Measurements from ENCODE around the gene RRP1. TPM values are rescaled to one million over a fixed set of nuclear protein-coding genes. Genes with fewer than 3 reads are reported as not detected.

RRP1 gene
- total RNA-seq, 1 experiment from 2014 or later = 43.5 TPM

DNA sequence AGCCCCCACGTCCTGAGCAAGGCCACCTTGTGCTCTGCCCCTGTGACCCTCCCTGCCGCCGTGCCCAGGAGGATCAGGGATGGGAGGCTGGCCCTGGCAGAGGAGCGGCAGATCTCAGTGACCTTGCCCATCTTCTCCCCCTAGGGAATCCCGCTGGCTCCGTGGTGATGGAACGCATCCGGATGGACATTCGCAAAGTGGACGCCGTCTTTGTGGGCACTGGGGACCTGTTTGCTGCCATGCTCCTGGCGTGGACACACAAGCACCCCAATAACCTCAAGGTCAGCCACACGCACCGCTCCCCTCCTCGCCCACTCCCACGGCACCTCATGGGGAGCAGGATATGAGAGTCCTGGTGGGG, 36.0 kb upstream of the RRP1 start:
- DNase-seq = no peak
- no peak overlapping the region for H3K4me3 ChIP-seq (ENCODE audit: insufficient read depth, low read depth, low read length)

DNA sequence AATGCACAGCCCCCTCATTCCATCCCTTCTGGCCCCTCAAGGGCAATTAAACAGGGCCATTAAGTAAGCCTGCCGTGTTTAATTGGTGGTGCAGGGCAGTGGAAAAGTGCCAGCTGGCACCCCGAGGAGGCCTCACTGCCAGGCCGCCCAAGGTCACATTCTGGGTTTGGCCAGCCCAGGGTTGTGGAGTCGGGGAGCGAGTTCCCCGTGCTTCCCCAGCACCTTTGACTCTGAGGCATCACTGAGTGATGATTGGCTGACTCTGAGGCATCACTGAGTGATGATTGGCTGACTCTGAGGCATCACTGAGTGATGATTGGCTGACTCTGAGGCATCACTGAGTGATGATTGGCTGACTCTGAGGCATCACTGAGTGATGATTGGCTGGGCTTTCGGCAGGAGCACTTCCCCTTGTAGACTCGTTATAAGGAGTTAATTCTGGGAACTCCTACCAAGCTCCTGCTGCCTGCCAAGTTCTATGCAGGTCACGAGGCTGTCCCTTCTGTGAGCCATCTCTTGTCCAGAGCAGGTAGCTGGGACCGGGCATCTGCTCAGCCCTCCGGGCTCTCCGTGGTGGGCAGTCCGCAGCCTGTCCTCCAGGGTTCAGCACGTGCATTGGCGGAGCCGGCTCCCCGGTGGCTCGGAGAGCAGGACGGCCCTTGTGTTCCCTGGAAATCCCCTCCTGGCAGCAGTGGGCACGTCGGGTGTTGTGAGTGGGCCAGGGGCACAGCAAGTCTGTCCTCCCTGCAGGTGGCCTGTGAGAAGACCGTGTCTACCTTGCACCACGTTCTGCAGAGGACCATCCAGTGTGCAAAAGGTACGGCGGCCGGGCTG, 34.2 kb upstream of the RRP1 start:
- no peak for DNase-seq
- no peaks in the 10 kb centered on the region for H3K27me3 ChIP-seq (ENCODE audit: control insufficient read depth, insufficient read depth, low read length)
- H3K4me3 ChIP-seq (ENCODE audit: insufficient read depth, low read depth, low read length) = no peak overlapping the region
- peaks cover 27% of the 10 kb centered on the region for H3K36me3 ChIP-seq (replicated peaks; ENCODE audit: control insufficient read depth, insufficient read depth, low read length)

More for the DNA sequence above, 36.0 kb upstream of the RRP1 start:
- Histone ChIP-seq H3K36me3 (replicated peaks; ENCODE audit: control insufficient read depth, insufficient read depth, low read length) (peaks cover 27% of the 10 kb centered on the region), H3K27me3 (ENCODE audit: control insufficient read depth, insufficient read depth, low read length) (no peaks in the 10 kb centered on the region)

DNA sequence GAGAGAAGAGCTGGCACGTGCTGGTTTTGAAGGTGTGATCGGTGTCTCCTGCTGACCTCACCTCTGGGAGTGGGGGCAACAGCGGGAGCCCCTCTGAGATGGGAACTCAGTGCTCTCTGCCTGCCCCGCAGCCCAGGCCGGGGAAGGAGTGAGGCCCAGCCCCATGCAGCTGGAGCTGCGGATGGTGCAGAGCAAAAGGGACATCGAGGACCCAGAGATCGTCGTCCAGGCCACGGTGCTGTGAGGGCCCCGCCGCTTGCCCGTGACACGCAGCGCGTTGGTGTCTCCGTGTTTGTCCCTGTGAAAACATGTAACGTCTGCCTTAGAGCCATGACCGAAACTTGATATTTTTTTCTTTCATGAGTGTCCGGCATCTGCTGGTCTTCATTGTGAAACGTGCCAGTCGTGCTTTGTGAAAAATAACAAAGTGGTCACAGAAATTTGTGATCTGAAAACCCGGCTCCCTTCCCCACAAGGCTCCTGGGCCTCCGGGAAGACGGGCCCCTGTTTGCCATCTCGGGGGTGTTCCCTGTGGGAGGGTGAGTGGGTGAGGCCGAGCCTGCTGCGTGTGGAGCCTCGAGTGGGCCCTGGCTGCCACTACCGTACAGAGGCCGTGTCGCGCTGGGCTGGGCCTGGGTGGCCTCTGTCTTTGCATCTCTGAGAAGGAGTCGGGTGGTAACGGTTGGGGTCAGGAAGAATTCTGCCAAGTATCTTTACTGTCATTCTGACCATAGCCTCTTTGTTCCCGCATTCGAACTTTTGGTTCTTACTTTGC, 33.4 kb upstream of the RRP1 start:
- H3K27me3 ChIP-seq (ENCODE audit: control insufficient read depth, insufficient read depth, low read length) = no peaks in the 10 kb centered on the region
- peaks cover 22% of the 10 kb centered on the region for H3K36me3 ChIP-seq (replicated peaks; ENCODE audit: control insufficient read depth, insufficient read depth, low read length)
- no peak overlapping the region for H3K4me3 ChIP-seq (ENCODE audit: insufficient read depth, low read depth, low read length)
- no peak for DNase-seq

DNA sequence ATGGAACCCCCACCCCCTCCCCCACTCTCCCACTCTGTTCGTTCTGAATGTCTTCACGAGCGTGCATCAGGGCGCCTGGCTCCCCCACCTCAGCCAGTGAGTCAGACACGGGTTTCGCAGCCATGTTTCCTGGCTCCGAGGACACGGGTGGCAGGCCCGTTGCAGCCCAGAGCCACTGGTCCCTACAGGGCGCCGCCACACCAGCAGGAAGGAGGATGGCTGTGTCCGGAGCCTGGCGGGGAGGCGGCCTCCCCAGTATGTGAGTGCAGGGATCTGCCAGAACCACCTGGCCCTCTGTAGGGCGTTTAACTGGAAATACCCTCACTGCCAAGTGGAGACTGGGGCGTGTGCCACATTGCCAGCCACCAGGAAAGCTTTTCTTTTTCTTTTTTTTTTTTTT, 31.8 kb upstream of the RRP1 start:
- H3K4me3 ChIP-seq (ENCODE audit: insufficient read depth, low read depth, low read length) = no peak overlapping the region
- DNase-seq = no peak
- H3K36me3 ChIP-seq (replicated peaks; ENCODE audit: control insufficient read depth, insufficient read depth, low read length) = peaks cover 24% of the 10 kb centered on the region
- H3K27me3 ChIP-seq (ENCODE audit: control insufficient read depth, insufficient read depth, low read length) = no peaks in the 10 kb centered on the region

DNA sequence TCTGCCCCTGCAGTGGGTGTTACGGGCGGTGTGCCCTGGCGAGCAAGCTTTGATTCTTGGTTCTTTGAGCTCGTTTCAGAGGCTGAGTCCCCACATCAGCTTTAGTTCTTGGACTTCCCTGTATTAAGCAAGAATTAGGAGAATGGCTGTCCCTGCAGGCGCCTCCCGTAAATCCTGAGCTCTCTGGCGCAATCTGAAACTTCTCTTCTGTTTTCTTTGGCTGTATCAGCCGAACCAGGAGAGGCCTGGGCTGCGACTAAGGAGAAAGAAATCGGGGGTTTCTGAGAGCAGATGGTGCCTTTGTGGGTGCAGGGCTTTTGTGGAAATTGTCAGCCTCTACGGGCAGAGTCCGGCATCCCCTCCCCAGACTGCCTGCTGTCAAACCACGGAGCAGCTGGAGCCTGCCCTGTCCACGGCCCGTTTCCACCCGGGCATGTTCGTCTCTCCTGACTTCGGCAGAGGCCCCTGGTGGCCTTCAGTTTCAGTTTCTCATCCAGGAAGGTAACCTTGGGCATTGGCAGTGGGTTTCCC, 31.2 kb upstream of the RRP1 start:
- H3K27me3 ChIP-seq (ENCODE audit: control insufficient read depth, insufficient read depth, low read length) = no peaks in the 10 kb centered on the region
- H3K4me3 ChIP-seq (ENCODE audit: insufficient read depth, low read depth, low read length) = no peak overlapping the region
- DNase-seq = no peak
- peaks cover 19% of the 10 kb centered on the region for H3K36me3 ChIP-seq (replicated peaks; ENCODE audit: control insufficient read depth, insufficient read depth, low read length)

DNA sequence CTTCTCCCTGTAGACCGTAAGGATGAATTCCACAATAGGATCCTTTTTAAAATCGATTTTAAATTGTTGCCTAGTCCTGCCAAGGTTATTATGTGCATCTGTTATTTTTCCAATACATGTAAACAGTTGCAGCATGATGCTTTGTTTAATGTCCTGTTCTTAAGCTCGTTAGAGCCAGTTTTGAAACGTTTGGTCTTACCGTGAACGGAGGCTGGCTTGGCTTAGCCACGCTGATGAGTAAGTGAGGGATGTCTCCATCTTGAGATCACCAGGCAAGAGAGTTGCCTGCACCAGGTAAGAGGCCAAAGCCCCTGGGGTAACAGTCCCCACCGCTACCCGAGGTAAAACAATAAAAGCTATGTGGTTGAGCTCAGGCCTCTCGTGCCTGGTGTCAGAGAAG, 30.6 kb upstream of the RRP1 start:
- no peak overlapping the region for H3K4me3 ChIP-seq (ENCODE audit: insufficient read depth, low read depth, low read length)
- H3K36me3 ChIP-seq (replicated peaks; ENCODE audit: control insufficient read depth, insufficient read depth, low read length) = peaks cover 16% of the 10 kb centered on the region
- no peak for DNase-seq
- H3K27me3 ChIP-seq (ENCODE audit: control insufficient read depth, insufficient read depth, low read length) = no peaks in the 10 kb centered on the region

DNA sequence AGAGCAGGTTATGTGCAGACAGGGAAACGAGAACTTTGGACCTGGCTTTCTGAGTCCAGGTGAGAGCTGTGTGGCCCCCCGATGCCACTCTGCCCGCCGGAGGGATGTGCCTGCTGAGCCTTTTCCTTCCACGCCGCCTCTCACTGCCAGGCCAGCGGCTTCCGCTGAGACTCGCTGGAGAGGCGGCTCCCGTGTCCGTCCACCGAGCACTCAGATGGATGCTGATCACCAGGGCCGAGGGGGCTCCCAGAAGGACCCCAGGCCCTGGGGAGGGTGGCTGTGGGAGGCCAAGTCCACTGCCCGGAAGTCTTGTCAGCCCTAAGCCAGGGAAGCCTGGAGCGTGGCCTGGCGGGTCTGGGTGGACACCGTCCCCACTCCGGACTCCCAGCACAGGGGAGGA, 29.7 kb upstream of the RRP1 start:
- peaks cover 11% of the 10 kb centered on the region for H3K36me3 ChIP-seq (replicated peaks; ENCODE audit: control insufficient read depth, insufficient read depth, low read length)
- no peaks in the 10 kb centered on the region for H3K27me3 ChIP-seq (ENCODE audit: control insufficient read depth, insufficient read depth, low read length)
- H3K4me3 ChIP-seq (ENCODE audit: insufficient read depth, low read depth, low read length) = no peak overlapping the region
- DNase-seq = no peak

DNA sequence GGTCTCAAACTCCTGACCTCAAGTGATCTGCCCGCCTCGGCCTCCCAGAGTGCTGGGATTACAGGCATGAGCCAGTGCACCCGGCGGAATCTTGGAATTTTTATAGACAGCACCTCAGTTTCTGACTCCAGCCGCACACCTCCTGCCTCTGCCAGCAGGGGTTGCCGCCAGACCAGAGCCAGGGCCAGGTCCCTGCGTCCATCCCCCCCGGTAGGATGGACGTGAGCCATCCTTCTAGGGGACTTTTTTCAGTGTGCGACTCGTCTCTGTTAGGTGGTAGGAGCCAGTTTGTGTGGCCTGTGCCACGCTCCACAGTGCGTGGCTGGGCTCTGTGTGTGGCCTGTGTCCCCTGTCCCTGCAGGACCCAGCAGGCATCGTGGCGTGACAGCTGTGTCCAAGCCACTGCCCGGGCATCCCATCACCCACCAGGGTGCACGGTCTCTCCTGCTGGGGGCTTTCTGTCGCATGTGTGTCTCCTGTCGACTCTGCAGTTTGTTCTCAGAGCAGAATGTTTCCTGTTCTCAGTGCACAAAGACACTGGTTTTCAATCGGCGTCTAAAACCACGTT, 28.9 kb upstream of the RRP1 start:
- Histone ChIP-seq H3K36me3 (replicated peaks; ENCODE audit: control insufficient read depth, insufficient read depth, low read length) (peaks cover 9% of the 10 kb centered on the region), H3K4me3 (ENCODE audit: insufficient read depth, low read depth, low read length) (no peak overlapping the region), H3K27me3 (ENCODE audit: control insufficient read depth, insufficient read depth, low read length) (no peaks in the 10 kb centered on the region)
- DNase-seq = no peak

DNA sequence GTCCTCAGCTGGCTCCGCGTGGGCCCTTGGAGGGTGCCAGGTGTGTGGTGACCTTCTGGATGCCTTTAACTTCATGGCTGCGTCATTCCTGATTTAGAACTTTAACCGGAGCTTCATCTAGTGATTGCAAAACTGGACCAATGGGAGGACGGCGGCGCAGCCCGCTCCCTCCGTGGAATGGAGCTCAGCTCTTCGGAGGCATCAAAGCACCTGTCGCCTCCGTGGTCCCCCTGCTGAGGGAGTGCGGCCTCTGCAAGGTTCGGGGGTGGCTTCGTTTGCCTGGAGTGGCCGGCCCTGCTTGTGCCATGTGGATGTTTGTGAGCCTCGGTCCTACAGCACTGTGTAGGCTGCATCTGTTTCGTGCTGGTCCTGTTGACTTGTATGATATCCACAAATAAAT, 27.5 kb upstream of the RRP1 start:
- no peak overlapping the region for H3K4me3 ChIP-seq (ENCODE audit: insufficient read depth, low read depth, low read length)
- DNase-seq = no peak
- H3K36me3 ChIP-seq (replicated peaks; ENCODE audit: control insufficient read depth, insufficient read depth, low read length) = peaks cover 7% of the 10 kb centered on the region
- no peaks in the 10 kb centered on the region for H3K27me3 ChIP-seq (ENCODE audit: control insufficient read depth, insufficient read depth, low read length)

DNA sequence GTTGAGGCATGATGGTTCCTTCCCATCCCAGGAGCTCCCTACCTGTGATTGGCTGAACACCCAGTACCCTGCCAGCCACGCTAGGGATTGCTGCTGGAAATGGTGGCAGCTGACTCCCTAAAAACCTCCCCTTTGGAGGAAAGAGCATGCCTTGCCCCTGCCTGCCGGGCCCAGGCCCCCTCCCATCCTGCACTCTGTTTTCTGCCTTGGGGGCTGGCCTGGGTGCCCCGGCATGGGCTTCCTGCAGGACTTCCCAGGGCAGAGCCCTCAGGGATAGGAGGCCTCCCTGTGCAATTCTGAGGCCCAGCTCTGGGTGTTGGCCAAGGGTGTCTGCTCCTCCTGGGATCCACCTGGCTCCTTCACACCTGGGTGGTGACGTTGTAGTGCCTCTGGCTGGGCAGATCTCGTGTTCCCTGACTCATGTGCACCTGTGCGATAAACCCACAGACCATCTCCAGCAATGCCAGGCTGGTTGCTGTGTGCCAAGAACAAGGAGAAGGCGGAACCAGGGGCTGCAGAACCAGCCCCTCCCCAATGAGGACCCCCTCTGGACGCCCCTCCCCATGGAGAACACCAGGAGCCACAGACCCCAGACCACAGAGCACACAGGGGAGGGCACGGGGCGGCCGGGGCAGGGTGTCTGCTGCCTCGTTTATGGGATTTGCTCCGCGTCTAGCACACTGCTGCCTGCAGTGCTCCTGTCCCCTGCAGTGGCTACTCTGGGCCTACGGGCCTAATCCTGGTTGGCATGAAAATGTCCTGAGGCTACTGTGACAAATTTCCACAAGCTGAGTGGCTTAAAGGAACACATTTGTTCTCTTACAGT, 26.9 kb upstream of the RRP1 start:
- no peaks in the 10 kb centered on the region for H3K27me3 ChIP-seq (ENCODE audit: control insufficient read depth, insufficient read depth, low read length)
- DNase-seq = no peak
- H3K4me3 ChIP-seq (ENCODE audit: insufficient read depth, low read depth, low read length) = no peak overlapping the region
- H3K36me3 ChIP-seq (replicated peaks; ENCODE audit: control insufficient read depth, insufficient read depth, low read length) = peaks cover 6% of the 10 kb centered on the region

DNA sequence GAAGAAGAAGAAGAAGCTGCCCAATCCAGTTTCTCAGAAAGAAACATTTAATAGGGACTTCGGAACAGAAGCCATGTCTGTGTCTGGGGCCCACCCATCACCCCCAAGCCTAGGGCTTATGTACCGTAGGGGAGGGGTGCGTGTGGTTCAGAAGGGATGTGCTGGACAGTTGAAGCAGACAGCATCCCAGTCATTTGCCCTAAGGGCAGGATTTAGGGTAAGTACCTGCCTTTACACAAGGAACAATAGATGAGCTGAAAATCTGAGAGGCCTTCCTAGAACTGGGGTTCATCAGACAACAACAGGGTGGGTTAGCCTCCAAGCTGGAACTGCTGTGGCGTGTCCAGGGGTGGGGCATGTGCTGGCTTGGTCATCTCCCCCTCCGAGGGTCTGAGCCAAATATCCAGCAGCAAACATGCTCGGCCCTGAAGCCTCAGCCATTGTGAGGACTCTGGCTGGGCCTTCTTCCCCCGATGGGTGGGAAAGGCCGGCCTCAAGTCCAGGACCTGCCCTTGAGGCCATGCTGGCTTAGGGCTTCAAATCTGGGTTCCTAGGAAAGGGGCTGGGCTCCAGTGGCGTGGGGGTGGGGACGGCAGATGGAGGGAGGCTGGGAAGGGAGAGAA, 25.4 kb upstream of the RRP1 start:
- Histone ChIP-seq H3K36me3 (replicated peaks; ENCODE audit: control insufficient read depth, insufficient read depth, low read length) (peaks cover 4% of the 10 kb centered on the region), H3K27me3 (ENCODE audit: control insufficient read depth, insufficient read depth, low read length) (no peaks in the 10 kb centered on the region), H3K4me3 (ENCODE audit: insufficient read depth, low read depth, low read length) (no peak overlapping the region)
- no peak for DNase-seq

DNA sequence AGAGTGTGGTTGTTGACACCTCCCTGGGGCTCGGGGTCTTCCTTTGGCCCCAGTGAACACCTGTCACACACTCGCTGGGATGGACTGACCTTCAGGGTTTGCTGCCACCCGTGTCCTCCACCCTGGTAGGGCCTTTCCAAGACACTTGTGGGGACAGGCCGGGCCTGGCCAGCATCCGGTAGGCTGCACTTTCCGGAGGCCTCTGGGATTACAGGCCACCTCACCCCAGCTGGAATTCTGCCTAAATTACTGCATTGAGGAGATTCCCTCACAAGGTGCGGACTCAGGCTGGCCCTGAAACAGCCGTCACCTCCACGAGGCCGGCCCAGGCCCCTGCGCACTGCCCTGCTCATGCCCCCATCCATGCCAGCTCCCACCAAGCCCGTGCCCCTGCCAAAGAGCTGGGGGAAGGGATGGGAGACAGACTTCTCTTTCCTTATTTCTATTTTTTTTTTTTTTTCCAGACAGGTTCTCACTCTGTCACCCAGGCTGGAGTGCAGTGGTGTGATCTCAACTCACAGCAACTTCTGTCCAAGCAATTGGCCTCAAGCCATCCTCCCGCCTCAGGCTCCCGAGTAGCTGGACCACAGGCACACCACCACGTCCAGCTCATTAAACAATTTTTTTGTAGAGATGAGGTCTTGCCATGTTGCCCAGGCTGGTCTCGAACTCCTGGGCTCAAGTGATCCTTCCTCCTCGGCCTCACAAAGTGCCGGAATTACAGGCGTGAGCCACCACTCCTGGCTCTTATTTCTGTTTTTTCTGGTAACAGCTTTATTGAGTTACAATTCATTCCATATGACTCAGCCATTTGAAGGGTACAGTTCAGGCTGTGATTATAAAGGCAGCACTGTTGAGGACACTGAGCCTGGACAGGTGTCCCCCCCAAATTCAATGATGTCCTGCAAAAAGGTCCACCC, 24.5 kb upstream of the RRP1 start:
- no peak for DNase-seq
- H3K4me3 ChIP-seq (ENCODE audit: insufficient read depth, low read depth, low read length) = no peak overlapping the region

More for the DNA sequence above, 24.5 kb upstream of the RRP1 start:
- H3K36me3 ChIP-seq (replicated peaks; ENCODE audit: control insufficient read depth, insufficient read depth, low read length) = peaks cover 4% of the 10 kb centered on the region
- no peaks in the 10 kb centered on the region for H3K27me3 ChIP-seq (ENCODE audit: control insufficient read depth, insufficient read depth, low read length)
